IMR-90 (cell line): ENCODE results near the gene PLAGL1. TPM values are rescaled to one million over a fixed set of nuclear protein-coding genes. Genes with fewer than 3 reads are reported as not detected.
A peak's percentile ranks its signal among the peaks of the same experiment; 100 is the strongest.

Source experiments
- ATAC-seq: fragments of 200-7000 bp; cut with Tn5 transposase; 2 replicates; pipeline ENCODE4 v1.9.1; 2020; ENCODE audit warnings: low read depth, mild to moderate bottlenecking, moderate library complexity
- BruUV-seq: library from RNA; stranded (reverse); fragments of 400-500 nt; replicated peaks from 2 replicates; lab custom pipeline; 2021; lab: Mats Ljungman, UMichigan
- CTCF ChIA-PET: fragments of 300-600 bp; formaldehyde crosslinking; extraction: SDS; loops from one replicate; lab custom pipeline; 2021; ENCODE audit warnings: antibody characterized with exemption; lab: Yijun Ruan, JAX
- POLR2A ChIA-PET: fragments of 300-600 bp; sonication (Branson Sonifier 250); formaldehyde crosslinking; loops from one replicate; lab custom pipeline; 2022; ENCODE audit warnings: antibody characterized with exemption; ENCODE audit not compliant: unreplicated experiment; lab: Charles Lee
- DNase-seq: peaks from one replicate; pipeline ENCODE4 v3.0.0; 2013
- H2AFZ ChIP-seq: replicated peaks from 2 replicates; pipeline ENCODE3; 2013; ENCODE audit warnings: low read length, mild to moderate bottlenecking; ENCODE audit not compliant: poor library complexity
- H2AK5ac ChIP-seq: 2 replicates; pipeline ENCODE4 v1.6.1; 2013; ENCODE audit warnings: low read depth, low read length, inconsistent platforms
- H2AK9ac ChIP-seq: replicated peaks from 2 replicates; pipeline ENCODE3; 2013; ENCODE audit warnings: mild to moderate bottlenecking, low read depth, low read length, moderate library complexity; ENCODE audit not compliant: poor library complexity
- H2BK120ac ChIP-seq: 2 replicates; pipeline ENCODE4 v1.6.1; 2013; ENCODE audit warnings: low read depth, low read length, inconsistent platforms
- H2BK15ac ChIP-seq: 3 replicates; pipeline ENCODE4 v1.6.1; 2013; ENCODE audit warnings: low read depth, low read length, inconsistent platforms
- H2BK20ac ChIP-seq: 2 replicates; pipeline ENCODE4 v1.6.1; 2013; ENCODE audit warnings: low read depth, mild to moderate bottlenecking, inconsistent platforms, low read length, moderate library complexity
- H2BK5ac ChIP-seq: 2 replicates; pipeline ENCODE4 v1.6.1; 2013; ENCODE audit warnings: mild to moderate bottlenecking, low read depth, low read length, inconsistent platforms; ENCODE audit not compliant: poor library complexity, severe bottlenecking
- H3K14ac ChIP-seq: replicated peaks from 2 replicates; pipeline ENCODE4 v1.6.1; 2013; ENCODE audit warnings: low read depth, low read length, inconsistent platforms
- H3K18ac ChIP-seq: 2 replicates; pipeline ENCODE4 v1.6.1; 2013; ENCODE audit warnings: low read depth, low read length, control low read depth
- H3K23ac ChIP-seq: 2 replicates; pipeline ENCODE4 v1.6.1; 2013; ENCODE audit warnings: low read depth, low read length, inconsistent platforms
- H3K27ac ChIP-seq: 2 replicates; pipeline ENCODE4 v1.5.1; 2013; ENCODE audit warnings: mild to moderate bottlenecking, control low read depth, low read length; ENCODE audit not compliant: insufficient read depth
- H3K27me3 ChIP-seq: 2 replicates; pipeline ENCODE4 v1.6.1; 2013; ENCODE audit warnings: low read length; ENCODE audit not compliant: control insufficient read depth, insufficient read depth
- H3K36me3 ChIP-seq: 2 replicates; pipeline ENCODE4 v1.6.1; 2013; ENCODE audit warnings: low read length, mixed read lengths; ENCODE audit not compliant: control insufficient read depth, insufficient read depth
- H3K4ac ChIP-seq: 2 replicates; pipeline ENCODE4 v1.6.1; 2013; ENCODE audit warnings: low read depth, low read length, inconsistent platforms
- H3K4me1 ChIP-seq: 2 replicates; pipeline ENCODE4 v1.6.1; 2013; ENCODE audit warnings: low read length, mixed read lengths; ENCODE audit not compliant: control insufficient read depth, insufficient read depth
- H3K4me2 ChIP-seq: 2 replicates; pipeline ENCODE4 v1.6.1; 2013; ENCODE audit warnings: low read depth, mild to moderate bottlenecking, control low read depth, low read length, moderate library complexity
- H3K4me3 ChIP-seq: 2 replicates; pipeline ENCODE4 v1.5.1; 2013; ENCODE audit warnings: low read depth, mild to moderate bottlenecking, control low read depth, low read length, moderate library complexity; ENCODE audit not compliant: insufficient read depth
- H3K56ac ChIP-seq: 2 replicates; pipeline ENCODE4 v1.6.1; 2013; ENCODE audit warnings: low read length, inconsistent platforms; ENCODE audit not compliant: insufficient read depth; ENCODE audit errors: extremely low read depth
- H3K79me1 ChIP-seq, 2 experiments: 2 replicates each; pipeline ENCODE4 v1.6.1; 2013; ENCODE audit warnings: low read length in 2 of 2, inconsistent platforms in 1 of 2, low read depth in 1 of 2
- H3K9ac ChIP-seq: 2 replicates; pipeline ENCODE4 v1.6.1; 2013; ENCODE audit warnings: low read depth, low read length, control low read depth
- H3K9me1 ChIP-seq: 2 replicates; pipeline ENCODE4 v1.6.1; 2013; ENCODE audit warnings: low read length, inconsistent platforms; ENCODE audit not compliant: insufficient read depth
- H3K9me3 ChIP-seq: 2 replicates; pipeline ENCODE4 v1.6.1; 2013; ENCODE audit warnings: low read length; ENCODE audit not compliant: control insufficient read depth, insufficient read depth
- H4K20me1 ChIP-seq: 2 replicates; pipeline ENCODE4 v1.6.1; 2013; ENCODE audit warnings: low read length, inconsistent platforms; ENCODE audit not compliant: insufficient read depth
- H4K5ac ChIP-seq: 2 replicates; pipeline ENCODE4 v1.6.1; 2013; ENCODE audit warnings: mild to moderate bottlenecking, low read depth, low read length, control low read depth
- H4K8ac ChIP-seq, 2 experiments: 2 replicates each; pipeline ENCODE4 v1.6.1; 2013; ENCODE audit warnings: low read depth in 2 of 2, low read length in 2 of 2, control low read depth in 1 of 2, inconsistent platforms in 1 of 2
- H4K91ac ChIP-seq: 2 replicates; pipeline ENCODE4 v1.6.1; 2013; ENCODE audit warnings: low read depth, low read length, inconsistent platforms; ENCODE audit not compliant: insufficient read depth
- RFX5 ChIP-seq: IDR thresholded peaks from 2 replicates; pipeline ENCODE4 v1.8.0; 2012; ENCODE audit warnings: low read depth, mild to moderate bottlenecking, low read length, moderate library complexity
- SMC3 ChIP-seq: fragments of 150-350 bp; IDR thresholded peaks from 2 replicates; pipeline ENCODE4 v1.6.1; 2016; ENCODE audit warnings: low read depth, mild to moderate bottlenecking, antibody characterized with exemption, low read length, moderate library complexity
- WGBS, 2 experiments: methylation state at CpG; one replicate each; pipeline versions ENCODE4 v1.1.5 to v1.1.7; 2013; ENCODE audit warnings: missing lambda C conversion rate in 2 of 2; ENCODE audit not compliant: insufficient read length in 1 of 2; ENCODE audit errors: extremely low coverage in 2 of 2; 5-methylcytosine and 5-hydroxymethylcytosine counted together
- dilution Hi-C: fragments of 300-500 bp; cut with HindIII; formaldehyde crosslinking; loops from one replicate; pipeline ENCODE4 v1.14.3; 2018; ENCODE audit warnings: low sequenced_read_pairs; ENCODE audit not compliant: unreplicated experiment
- in situ Hi-C: fragments of 300-500 bp; cut with MboI; formaldehyde crosslinking; loops from 3 replicates; pipeline ENCODE4 v1.14.3; 2019; ENCODE audit warnings: low sequenced_read_pairs, inconsistent platforms, mixed read lengths
- intact Hi-C: fragments of 100-400 bp; cut with micrococcal nuclease; formaldehyde crosslinking; loops from 2 replicates; pipeline ENCODE4 v1.10.0; 2022
- polyA plus RNA-seq, 3 experiments: library from polyadenylated mRNA; depleted of rRNA; stranded (reverse); fragments of >200 nt; gene quantifications; 2 replicates each; pipeline ENCODE4 v1.2.3, GENCODE V29; 2012; ENCODE audit warnings: low replicate concordance in 1 of 3
- total RNA-seq: library from RNA; depleted of rRNA; stranded (reverse); fragments of >200 nt; gene quantifications from 2 replicates; pipeline ENCODE4 v1.2.3, GENCODE V29; 2012
- TF ChIP-seq, protein P1 (sequence below): conservative IDR thresholded peaks from 2 replicates; pipeline ENCODE4 v1.5.1; 2012; ENCODE audit warnings: mild to moderate bottlenecking, low read depth, low read length, improper control_type of control experiment

Gene PLAGL1
- total and polyA plus RNA-seq, 2 of the 4 experiments (the other 2 are of a cell fraction), result 23.3 to 73.8 TPM

- Histone ChIP-seq H2AK5ac (no peak overlapping the region), H3K27ac (no peak overlapping the region), H3K4me1 (peaks cover 6% of the 10 kb centered on the region; the same call in 1 of the 2 replicates), H3K4me3 (no peak overlapping the region), H3K56ac (no peak overlapping the region), H2BK120ac (no peak overlapping the region), H3K79me1 (peaks cover 0 to 9% of the 10 kb centered on the region in 2 experiments; a peak in 1 of 4 replicates), H2BK20ac (no peak overlapping the region), H3K9ac (no peak overlapping the region), H3K4me2 (no peak overlapping the region), H4K91ac (no peak overlapping the region), H3K9me3 (no peaks in the 10 kb centered on the region), H4K8ac (no peak overlapping the region), H3K23ac (no peak overlapping the region), H2AK9ac (no peak overlapping the region), H3K4ac (no peak overlapping the region), H2BK15ac (no peak overlapping the region), H2AFZ (no peak overlapping the region), H3K18ac (no peak overlapping the region), H4K5ac (no peak overlapping the region), H3K36me3 (peaks cover 16% of the 10 kb centered on the region), H3K14ac (no peak overlapping the region), H2BK5ac (no peak overlapping the region), H3K9me1 (peaks cover 6% of the 10 kb centered on the region), H4K20me1 (no peaks in the 10 kb centered on the region), H3K27me3 (peaks cover 14% of the 10 kb centered on the region)
- DNase-seq (peak; percentile 52), ATAC-seq (peak; percentile 35; the same call in 1 of the 2 replicates)
- in situ Hi-C loops (no loop called here), dilution Hi-C loops (no loop called here), intact Hi-C loops (no loop called here)
- ChIA-PET CTCF (interaction anchor here (0.6 to 0.9 kb wide), 3 partner anchors 11 to 389 kb away, joined by 3 to 4 read pairs (median 4); no protein-coding TSS in a partner anchor), POLR2A (no interaction called here)
- WGBS, 2 experiments, result 100% methylated on average over 1 of the region's 12 CpGs; no CpG with 5 or more reads in 1 of the 2 experiments
- BruUV-seq, result no TSS peak
- TF ChIP-seq, protein P1, sequence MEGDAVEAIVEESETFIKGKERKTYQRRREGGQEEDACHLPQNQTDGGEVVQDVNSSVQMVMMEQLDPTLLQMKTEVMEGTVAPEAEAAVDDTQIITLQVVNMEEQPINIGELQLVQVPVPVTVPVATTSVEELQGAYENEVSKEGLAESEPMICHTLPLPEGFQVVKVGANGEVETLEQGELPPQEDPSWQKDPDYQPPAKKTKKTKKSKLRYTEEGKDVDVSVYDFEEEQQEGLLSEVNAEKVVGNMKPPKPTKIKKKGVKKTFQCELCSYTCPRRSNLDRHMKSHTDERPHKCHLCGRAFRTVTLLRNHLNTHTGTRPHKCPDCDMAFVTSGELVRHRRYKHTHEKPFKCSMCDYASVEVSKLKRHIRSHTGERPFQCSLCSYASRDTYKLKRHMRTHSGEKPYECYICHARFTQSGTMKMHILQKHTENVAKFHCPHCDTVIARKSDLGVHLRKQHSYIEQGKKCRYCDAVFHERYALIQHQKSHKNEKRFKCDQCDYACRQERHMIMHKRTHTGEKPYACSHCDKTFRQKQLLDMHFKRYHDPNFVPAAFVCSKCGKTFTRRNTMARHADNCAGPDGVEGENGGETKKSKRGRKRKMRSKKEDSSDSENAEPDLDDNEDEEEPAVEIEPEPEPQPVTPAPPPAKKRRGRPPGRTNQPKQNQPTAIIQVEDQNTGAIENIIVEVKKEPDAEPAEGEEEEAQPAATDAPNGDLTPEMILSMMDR, result peak; percentile 32
- TF ChIP-seq RFX5 (no peak), SMC3 (peak; percentile 23; the same call in 1 of the 2 replicates)
These were observed 45.9 kb downstream of the PLAGL1 start for GRCh38 chr6:143961886-143962878.
